Measurements from ENCODE around the gene SETBP1.
A peak's percentile ranks its signal among the peaks of the same experiment; 100 is the strongest.

SETBP1 gene

GRCh38 chr18:44680273-44681075 lies at the start of gene SETBP1:
Gene SETBP1, plus strand, starts transcription at chr18:44680888. Its CDS starts 20,459 bp downstream, at chr18:44701347.
- TF ChIP-seq CTCF (IDR thresholded peaks at IDR 0.05; ENCODE audit: control insufficient read depth, extremely low read depth, insufficient read depth), result 0 out of 2 replicates have a peak, but pooled peaks have one; percentile 9
- H3K4me3 ChIP-seq (ENCODE audit: low read depth, low read length), result peak within 1 kb of the TSS; percentile 75
- DNase-seq (ENCODE audit: low read depth), result no peak

GRCh38 chr18:44632469-44633145 lies 48.1 kb upstream of the SETBP1 start:
- no peak overlapping the region for H3K4me3 ChIP-seq (ENCODE audit: low read depth, low read length)
- DNase-seq (ENCODE audit: low read depth), result no peak
- TF ChIP-seq CTCF (IDR thresholded peaks at IDR 0.05; ENCODE audit: control insufficient read depth, extremely low read depth, insufficient read depth), result no peak

- no peak for DNase-seq (ENCODE audit: low read depth)
- TF ChIP-seq CTCF (IDR thresholded peaks at IDR 0.05; ENCODE audit: control insufficient read depth, extremely low read depth, insufficient read depth), result no peak
Observed at GRCh38 chr18:44635546-44635945, 45.1 kb upstream of the SETBP1 start.

GRCh38 chr18:44636241-44636640 lies 44.4 kb upstream of the SETBP1 start:
- no peak for TF ChIP-seq CTCF (IDR thresholded peaks at IDR 0.05; ENCODE audit: control insufficient read depth, extremely low read depth, insufficient read depth)
- H3K4me3 ChIP-seq (ENCODE audit: low read depth, low read length), result no peak overlapping the region
- no peak for DNase-seq (ENCODE audit: low read depth)

More at GRCh38 chr18:44635546-44635945, 45.1 kb upstream of the SETBP1 start:
- H3K4me3 ChIP-seq (ENCODE audit: low read depth, low read length), result no peak overlapping the region

GRCh38 chr18:44637210-44638033 lies 43.3 kb upstream of the SETBP1 start:
- no peak for TF ChIP-seq CTCF (IDR thresholded peaks at IDR 0.05; ENCODE audit: control insufficient read depth, extremely low read depth, insufficient read depth)
- DNase-seq (ENCODE audit: low read depth), result no peak

GRCh38 chr18:44638034-44638540 lies 42.6 kb upstream of the SETBP1 start:
- TF ChIP-seq CTCF (IDR thresholded peaks at IDR 0.05; ENCODE audit: control insufficient read depth, extremely low read depth, insufficient read depth), result no peak
- H3K4me3 ChIP-seq (ENCODE audit: low read depth, low read length), result no peak overlapping the region
- DNase-seq (ENCODE audit: low read depth), result no peak

More at GRCh38 chr18:44637210-44638033, 43.3 kb upstream of the SETBP1 start:
- no peak overlapping the region for H3K4me3 ChIP-seq (ENCODE audit: low read depth, low read length)
